H9 (cell line): ENCODE data around the gene FLACC1. TPM values are rescaled to one million over a fixed set of nuclear protein-coding genes. Genes with fewer than 3 reads are reported as not detected.
A peak's percentile ranks its signal among the peaks of the same experiment; 100 is the strongest.
"Not testable (repeated sequence)": the region's sequence is repeated elsewhere in the genome, so short reads cannot be mapped to it uniquely, and the experiment has no call there.

Experiments used
- DNase-seq: peaks from one replicate; pipeline ENCODE4 v3.0.0-alpha.2; 2017
- H2AFZ ChIP-seq: one replicate; pipeline ENCODE4 v1.6.1; 2013; ENCODE audit warnings: mild to moderate bottlenecking, low read length, control low read depth, moderate library complexity
- H2AK5ac ChIP-seq: 2 replicates; pipeline ENCODE4 v1.6.1; 2013; ENCODE audit warnings: low read length, control low read depth, mixed read lengths; ENCODE audit not compliant: insufficient read length
- H2BK120ac ChIP-seq: one replicate; pipeline ENCODE4 v1.6.1; 2013; ENCODE audit warnings: low read depth, mild to moderate bottlenecking, low read length, control low read depth, inconsistent platforms; ENCODE audit not compliant: poor library complexity, severe bottlenecking
- H2BK12ac ChIP-seq: 2 replicates; pipeline ENCODE4 v1.6.1; 2013; ENCODE audit warnings: low read length, control low read depth, mixed read lengths, low read depth; ENCODE audit not compliant: insufficient read length
- H2BK15ac ChIP-seq: 2 replicates; pipeline ENCODE4 v1.6.1; 2013; ENCODE audit warnings: low read depth, low read length, control low read depth
- H2BK20ac ChIP-seq: one replicate; pipeline ENCODE4 v1.6.1; 2013; ENCODE audit warnings: low read depth, mild to moderate bottlenecking, low read length, control low read depth, inconsistent platforms; ENCODE audit not compliant: poor library complexity, severe bottlenecking
- H2BK5ac ChIP-seq: 2 replicates; pipeline ENCODE4 v1.6.1; 2013; ENCODE audit warnings: low read length, control low read depth, mixed read lengths; ENCODE audit not compliant: insufficient read length
- H3K14ac ChIP-seq: 2 replicates; pipeline ENCODE4 v1.6.1; 2013; ENCODE audit warnings: low read length, control low read depth; ENCODE audit not compliant: insufficient read depth
- H3K18ac ChIP-seq: 2 replicates; pipeline ENCODE4 v1.6.1; 2013; ENCODE audit warnings: low read depth, mild to moderate bottlenecking, mixed read lengths, low read length, control low read depth; ENCODE audit not compliant: insufficient read length
- H3K23ac ChIP-seq: 2 replicates; pipeline ENCODE4 v1.6.1; 2013; ENCODE audit warnings: low read length, control low read depth, mixed read lengths, low read depth; ENCODE audit not compliant: insufficient read length
- H3K23me2 ChIP-seq: 2 replicates; pipeline ENCODE4 v1.6.1; 2013; ENCODE audit warnings: low read depth, mild to moderate bottlenecking, mixed read lengths, low read length, control low read depth; ENCODE audit not compliant: insufficient read length, poor library complexity, severe bottlenecking
- H3K27ac ChIP-seq: 2 replicates; pipeline ENCODE4 v1.5.1; 2013; ENCODE audit warnings: low read length, control low read depth, mixed read lengths, low read depth; ENCODE audit not compliant: insufficient read length
- H3K27me3 ChIP-seq: 2 replicates; pipeline ENCODE4 v1.6.1; 2013; ENCODE audit warnings: low read length, control low read depth, inconsistent platforms; ENCODE audit not compliant: insufficient read depth
- H3K4ac ChIP-seq: 2 replicates; pipeline ENCODE4 v1.6.1; 2013; ENCODE audit warnings: low read depth, mild to moderate bottlenecking, control low read depth, inconsistent platforms, low read length, moderate library complexity
- H3K4me1 ChIP-seq: 2 replicates; pipeline ENCODE4 v1.6.1; 2013; ENCODE audit warnings: low read length, control low read depth, inconsistent platforms; ENCODE audit not compliant: insufficient read depth
- H3K4me2 ChIP-seq: 2 replicates; pipeline ENCODE4 v1.6.1; 2013; ENCODE audit warnings: low read length, control low read depth, mixed read lengths; ENCODE audit not compliant: insufficient read length, insufficient read depth
- H3K56ac ChIP-seq: 2 replicates; pipeline ENCODE4 v1.6.1; 2013; ENCODE audit warnings: low read depth, mild to moderate bottlenecking, mixed read lengths, low read length, control low read depth; ENCODE audit not compliant: insufficient read length
- H3K79me1 ChIP-seq: 2 replicates; pipeline ENCODE4 v1.6.1; 2013; ENCODE audit warnings: low read depth, mild to moderate bottlenecking, moderate library complexity, low read length, control low read depth, inconsistent platforms; ENCODE audit not compliant: insufficient read depth, poor library complexity, severe bottlenecking
- H3K79me2 ChIP-seq: 2 replicates; pipeline ENCODE4 v1.6.1; 2013; ENCODE audit warnings: low read length, control low read depth, inconsistent platforms; ENCODE audit not compliant: insufficient read depth
- H3K9ac ChIP-seq: 2 replicates; pipeline ENCODE4 v1.6.1; 2013; ENCODE audit warnings: low read length, control low read depth, mixed read lengths; ENCODE audit not compliant: insufficient read length; ENCODE audit errors: extremely low read depth
- H3K9me3 ChIP-seq: one replicate; pipeline ENCODE4 v1.6.1; 2013; ENCODE audit warnings: low read depth, low read length, inconsistent platforms; ENCODE audit not compliant: control insufficient read depth
- H3T11ph ChIP-seq: one replicate; pipeline ENCODE4 v1.6.1; 2013; ENCODE audit warnings: mild to moderate bottlenecking, low read length, control low read depth, inconsistent platforms
- H4K20me1 ChIP-seq: one replicate; pipeline ENCODE4 v1.6.1; 2013; ENCODE audit not compliant: control insufficient read depth, insufficient read length, insufficient read depth
- H4K5ac ChIP-seq: 2 replicates; pipeline ENCODE4 v1.6.1; 2013; ENCODE audit warnings: low read depth, mild to moderate bottlenecking, mixed read lengths, low read length, control low read depth; ENCODE audit not compliant: insufficient read length
- H4K8ac ChIP-seq: replicated peaks from 2 replicates; pipeline ENCODE4 v1.6.1; 2013; ENCODE audit warnings: low read length, control low read depth, mixed read lengths, low read depth; ENCODE audit not compliant: insufficient read length
- H4K91ac ChIP-seq: 2 replicates; pipeline ENCODE4 v1.6.1; 2013; ENCODE audit warnings: low read depth, mild to moderate bottlenecking, moderate library complexity, mixed read lengths, low read length, control low read depth; ENCODE audit not compliant: insufficient read length
- H3K27ac Mint-ChIP-seq, 3 experiments: 2 replicates in 2 of 3; 3 replicates in 1 of 3; pipeline ENCODE4 v1.8.0; 2020 to 2021; ENCODE audit warnings: mixed read lengths in 3 of 3, mild to moderate bottlenecking in 1 of 3, moderate library complexity in 1 of 3
- H3K27me3 Mint-ChIP-seq: 2 replicates; pipeline ENCODE4 v1.8.0; 2021; ENCODE audit warnings: low read depth, mild to moderate bottlenecking, moderate library complexity, mixed read lengths
- H3K36me3 Mint-ChIP-seq, 3 experiments: 2 replicates in 2 of 3; 3 replicates in 1 of 3; pipeline ENCODE4 v1.8.0; 2020 to 2021; ENCODE audit warnings: low read depth in 3 of 3, mixed read lengths in 3 of 3; ENCODE audit not compliant: insufficient read depth in 1 of 3
- H3K4me1 Mint-ChIP-seq, 2 experiments: 2 replicates each; pipeline ENCODE4 v1.8.0; 2020; ENCODE audit warnings: mixed read lengths in 2 of 2
- H3K4me3 Mint-ChIP-seq, 2 experiments: 2 replicates in 1 of 2; 3 replicates in 1 of 2; pipeline ENCODE4 v1.8.0; 2020 to 2021; ENCODE audit warnings: mild to moderate bottlenecking in 2 of 2, mixed read lengths in 2 of 2, moderate library complexity in 1 of 2
- H3K9me3 Mint-ChIP-seq, 2 experiments: 2 replicates in 1 of 2; 3 replicates in 1 of 2; pipeline ENCODE4 v1.8.0; 2020; ENCODE audit warnings: mild to moderate bottlenecking in 2 of 2, mixed read lengths in 2 of 2, moderate library complexity in 1 of 2
- CTCF ChIP-seq: fragments of 200-600 bp; sonication (generic); conservative IDR thresholded peaks from 3 replicates; pipeline ENCODE4 v1.8.0; 2021; ENCODE audit warnings: antibody characterized with exemption, mild to moderate bottlenecking
- WGBS: extraction: QIAGEN DNeasy Blood & Tissue Kit; methylation state at CpG from one replicate; pipeline ENCODE4 v1.1.7; 2013; ENCODE audit warnings: missing lambda C conversion rate, low lambda C conversion rate, mixed read lengths; ENCODE audit not compliant: insufficient read length; ENCODE audit errors: extremely low coverage; 5-methylcytosine and 5-hydroxymethylcytosine counted together
- total RNA-seq: library from RNA; stranded (reverse); gene quantifications from 2 replicates; pipeline ENCODE4 v1.2.1, GENCODE V29; 2021

FLACC1 gene
- total RNA-seq, 1 experiment from 2014 or later: 0.42 TPM

GRCh38 chr2:201369775-201370174, 12.6 kb upstream of the FLACC1 start:
- WGBS: no CpG with 5 or more reads among the region's 11 CpGs

GRCh38 chr2:201369318-201369717, 12.2 kb upstream of the FLACC1 start:
- not testable (repeated sequence) for H3K4ac ChIP-seq, H3K27ac ChIP-seq

More at GRCh38 chr2:201369775-201370174, 12.6 kb upstream of the FLACC1 start:
- Mint-ChIP-seq H3K4me1 (peaks cover 0 to 7% of the 10 kb centered on the region in 2 experiments; a peak in 2 of 4 replicates), H3K27me3 (no peaks in the 10 kb centered on the region), H3K4me3 (no peak overlapping the region), H3K9me3 (peaks cover 10 to 19% of the 10 kb centered on the region in 2 experiments; a peak in 4 of 5 replicates), H3K36me3 (peaks cover 3 to 8% (median 7%) of the 10 kb centered on the region in 3 experiments; a peak in 4 of 7 replicates), H3K27ac (peak overlapping the region in 1 of 3 experiments; percentile 44; a peak in 1 of 7 replicates)
- peak; percentile 46 for DNase-seq
- no peak overlapping the region for H4K8ac ChIP-seq
- no peak overlapping the region for H2BK5ac ChIP-seq
- no peak overlapping the region for H3K56ac ChIP-seq
- no peak overlapping the region for H3K4ac ChIP-seq
- no peak overlapping the region for H2BK20ac ChIP-seq
- no peak overlapping the region for H4K5ac ChIP-seq
- H3K18ac ChIP-seq: no peak overlapping the region
- H2BK120ac ChIP-seq: no peak overlapping the region
- TF ChIP-seq CTCF: no peak
- H3K9me3 ChIP-seq: no peaks in the 10 kb centered on the region
- H2BK12ac ChIP-seq: no peak overlapping the region
- H2AFZ ChIP-seq: no peak overlapping the region
- no peaks in the 10 kb centered on the region for H3K27me3 ChIP-seq
- H3K14ac ChIP-seq: no peak overlapping the region
- H3K79me1 ChIP-seq: no peaks in the 10 kb centered on the region
- no peak overlapping the region for H4K91ac ChIP-seq
- H2AK5ac ChIP-seq: no peak overlapping the region
- no peaks in the 10 kb centered on the region for H3K23me2 ChIP-seq
- H3K4me2 ChIP-seq: no peak overlapping the region
- H4K20me1 ChIP-seq: no peaks in the 10 kb centered on the region
- no peak overlapping the region for H2BK15ac ChIP-seq
- H3K23ac ChIP-seq: no peak overlapping the region
- no peak overlapping the region for H3K9ac ChIP-seq
- no peaks in the 10 kb centered on the region for H3K4me1 ChIP-seq
- H3K27ac ChIP-seq: no peak overlapping the region
- no peak overlapping the region for H3T11ph ChIP-seq
- no peaks in the 10 kb centered on the region for H3K79me2 ChIP-seq

More at GRCh38 chr2:201369318-201369717, 12.2 kb upstream of the FLACC1 start:
- H3K14ac ChIP-seq, H3K27ac Mint-ChIP-seq, H3K27me3 Mint-ChIP-seq, H3K4me1 ChIP-seq, H2BK120ac ChIP-seq, H3T11ph ChIP-seq, H3K4me3 Mint-ChIP-seq, H3K27me3 ChIP-seq, H2BK20ac ChIP-seq, H3K56ac ChIP-seq, H2AFZ ChIP-seq, H3K9me3 ChIP-seq, H2BK5ac ChIP-seq, H3K79me2 ChIP-seq, H3K23ac ChIP-seq, DNase-seq, H2BK15ac ChIP-seq, H3K4me1 Mint-ChIP-seq, H2AK5ac ChIP-seq, H4K91ac ChIP-seq, H3K9ac ChIP-seq, H4K5ac ChIP-seq, H3K36me3 Mint-ChIP-seq, H3K23me2 ChIP-seq, H2BK12ac ChIP-seq, H3K79me1 ChIP-seq, H3K18ac ChIP-seq, H3K4me2 ChIP-seq, H4K20me1 ChIP-seq, H4K8ac ChIP-seq: not testable (repeated sequence)
- peaks cover 6 to 15% of the 10 kb centered on the region in 2 experiments; a peak in 4 of 5 replicates for H3K9me3 Mint-ChIP-seq
- no CpG with 5 or more reads among the region's 8 CpGs for WGBS
